Osteoblast (primary cell): ENCODE measurements around the gene SAMMSON. TPM values are rescaled to one million over a fixed set of nuclear protein-coding genes. Genes with fewer than 3 reads are reported as not detected.

Experiments
- DNase-seq: peaks from one replicate; pipeline ENCODE4 v3.0.0; 2011; ENCODE audit warnings: low spot score, mixed read lengths; ENCODE audit not compliant: insufficient read length; ENCODE audit errors: missing footprints
- H2AFZ ChIP-seq: 2 replicates; pipeline ENCODE4 v1.6.0; 2011; ENCODE audit warnings: mild to moderate bottlenecking, low read length
- H3K27ac ChIP-seq: 2 replicates; pipeline ENCODE4 v1.5.1; 2011; ENCODE audit warnings: mild to moderate bottlenecking, low read depth, low read length, moderate library complexity
- H3K27me3 ChIP-seq: 2 replicates; pipeline ENCODE4 v1.6.0; 2012; ENCODE audit warnings: mild to moderate bottlenecking, control low read depth, inconsistent platforms, low read length, moderate library complexity; ENCODE audit not compliant: insufficient read depth
- H3K36me3 ChIP-seq: 2 replicates; pipeline ENCODE4 v1.5.1; 2011; ENCODE audit warnings: mild to moderate bottlenecking, low read length, control low read depth, moderate library complexity; ENCODE audit not compliant: insufficient read depth
- H3K4me1 ChIP-seq: 2 replicates; pipeline ENCODE4 v1.5.1; 2011; ENCODE audit warnings: mild to moderate bottlenecking, low read length, control low read depth, moderate library complexity; ENCODE audit not compliant: insufficient read depth
- H3K4me2 ChIP-seq: 2 replicates; pipeline ENCODE4 v1.6.0; 2011; ENCODE audit warnings: mild to moderate bottlenecking, low read length; ENCODE audit not compliant: insufficient read depth
- H3K4me3 ChIP-seq: fragments of 200-600 bp; sonication (generic); 3 replicates; pipeline ENCODE4 v1.5.1; 2012; ENCODE audit warnings: mild to moderate bottlenecking, low read length, inconsistent platforms; ENCODE audit not compliant: insufficient read depth
- H3K79me2 ChIP-seq: 2 replicates; pipeline ENCODE4 v1.6.0; 2012; ENCODE audit warnings: mild to moderate bottlenecking, low read length, control low read depth, inconsistent platforms; ENCODE audit not compliant: insufficient read depth
- H3K9me3 ChIP-seq: 2 replicates; pipeline ENCODE4 v1.5.1; 2011; ENCODE audit warnings: low read depth, low read length, control low read depth
- H4K20me1 ChIP-seq: 2 replicates; pipeline ENCODE4 v1.6.0; 2012; ENCODE audit warnings: mild to moderate bottlenecking, low read length, control low read depth; ENCODE audit not compliant: insufficient read depth
- total RNA-seq: library from RNA; depleted of rRNA; stranded (reverse); fragments of >200 nt; gene quantifications from 2 replicates; pipeline ENCODE4 v1.2.3, GENCODE V29; 2012
- TF ChIP-seq, protein P1 (sequence below): IDR thresholded peaks from 2 replicates; pipeline ENCODE4 v1.5.1; 2011; ENCODE audit warnings: mild to moderate bottlenecking, low read depth, low read length, moderate library complexity; ENCODE audit errors: extremely low read depth

The SAMMSON gene
- total RNA-seq, 1 donor: not detected

DNA sequence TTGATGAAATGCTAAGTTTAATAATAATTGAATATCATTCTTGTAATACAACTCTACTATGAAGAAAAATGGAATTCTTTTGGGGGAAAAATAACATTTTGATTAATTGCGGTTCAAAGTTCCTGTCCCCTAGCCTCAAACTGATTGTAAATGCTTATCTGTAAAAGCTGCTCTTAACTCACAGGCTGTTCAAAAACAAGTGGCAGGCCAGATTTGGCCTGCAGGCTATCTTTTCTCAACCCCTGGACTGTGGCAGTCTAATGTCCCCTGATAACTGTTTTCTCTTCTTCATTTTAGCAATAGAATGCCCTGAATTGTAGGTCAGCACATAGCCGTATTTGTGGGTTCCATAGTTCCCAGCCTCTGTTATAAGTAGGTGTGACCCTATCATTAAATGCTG lies 23.5 kb upstream of the SAMMSON start:
- H3K27me3 ChIP-seq: no peaks in the 10 kb centered on the region
- H3K4me3 ChIP-seq: no peak overlapping the region
- TF ChIP-seq, protein P1, sequence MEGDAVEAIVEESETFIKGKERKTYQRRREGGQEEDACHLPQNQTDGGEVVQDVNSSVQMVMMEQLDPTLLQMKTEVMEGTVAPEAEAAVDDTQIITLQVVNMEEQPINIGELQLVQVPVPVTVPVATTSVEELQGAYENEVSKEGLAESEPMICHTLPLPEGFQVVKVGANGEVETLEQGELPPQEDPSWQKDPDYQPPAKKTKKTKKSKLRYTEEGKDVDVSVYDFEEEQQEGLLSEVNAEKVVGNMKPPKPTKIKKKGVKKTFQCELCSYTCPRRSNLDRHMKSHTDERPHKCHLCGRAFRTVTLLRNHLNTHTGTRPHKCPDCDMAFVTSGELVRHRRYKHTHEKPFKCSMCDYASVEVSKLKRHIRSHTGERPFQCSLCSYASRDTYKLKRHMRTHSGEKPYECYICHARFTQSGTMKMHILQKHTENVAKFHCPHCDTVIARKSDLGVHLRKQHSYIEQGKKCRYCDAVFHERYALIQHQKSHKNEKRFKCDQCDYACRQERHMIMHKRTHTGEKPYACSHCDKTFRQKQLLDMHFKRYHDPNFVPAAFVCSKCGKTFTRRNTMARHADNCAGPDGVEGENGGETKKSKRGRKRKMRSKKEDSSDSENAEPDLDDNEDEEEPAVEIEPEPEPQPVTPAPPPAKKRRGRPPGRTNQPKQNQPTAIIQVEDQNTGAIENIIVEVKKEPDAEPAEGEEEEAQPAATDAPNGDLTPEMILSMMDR: no peak
- no peak overlapping the region for H3K27ac ChIP-seq
- DNase-seq: no peak
- H3K36me3 ChIP-seq: no peaks in the 10 kb centered on the region
- no peak overlapping the region for H3K4me2 ChIP-seq
- no peak overlapping the region for H2AFZ ChIP-seq
- H3K79me2 ChIP-seq: no peaks in the 10 kb centered on the region
- H3K9me3 ChIP-seq: no peaks in the 10 kb centered on the region
- no peaks in the 10 kb centered on the region for H3K4me1 ChIP-seq
- H4K20me1 ChIP-seq: no peaks in the 10 kb centered on the region

DNA sequence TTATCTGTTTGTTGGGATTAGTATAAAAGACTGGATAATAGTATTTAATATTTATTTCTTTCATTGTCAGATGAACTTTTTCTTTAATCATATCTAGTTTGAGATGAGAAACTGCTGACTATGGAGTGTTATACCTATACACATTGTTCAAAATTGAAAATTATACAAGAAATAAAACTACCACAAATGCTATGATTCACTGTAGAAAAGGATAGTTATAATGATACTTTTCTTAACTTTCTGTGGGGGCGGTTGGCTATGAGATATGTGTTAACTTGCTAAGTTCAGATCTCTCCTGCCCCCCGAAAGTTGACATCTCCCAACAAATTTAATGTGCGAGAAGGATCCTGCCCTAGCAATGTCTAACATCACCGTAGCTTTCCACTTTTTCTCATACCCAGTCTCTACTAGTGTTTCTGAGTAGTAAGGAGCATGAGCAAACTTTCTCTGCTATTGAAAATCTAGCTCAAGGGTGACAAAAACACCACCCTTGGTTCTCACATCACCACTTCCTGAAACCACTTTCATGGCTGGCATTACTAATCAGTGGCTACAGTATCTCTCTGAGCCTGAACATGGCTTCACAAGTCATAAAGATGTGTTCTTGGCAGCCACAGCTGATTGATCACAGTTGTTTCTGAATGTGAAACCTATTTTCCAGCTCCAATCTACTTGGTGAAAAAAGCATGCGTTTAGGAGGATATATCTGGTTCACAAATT lies 15.8 kb upstream of the SAMMSON start:
- no peak for DNase-seq
- Histone ChIP-seq H3K27ac (no peak overlapping the region), H3K36me3 (no peaks in the 10 kb centered on the region), H3K27me3 (no peaks in the 10 kb centered on the region), H2AFZ (no peak overlapping the region), H3K9me3 (no peaks in the 10 kb centered on the region), H3K4me1 (no peaks in the 10 kb centered on the region), H3K4me3 (no peak overlapping the region), H3K79me2 (no peaks in the 10 kb centered on the region), H4K20me1 (no peaks in the 10 kb centered on the region), H3K4me2 (no peak overlapping the region)
- TF ChIP-seq, protein P1: no peak

DNA sequence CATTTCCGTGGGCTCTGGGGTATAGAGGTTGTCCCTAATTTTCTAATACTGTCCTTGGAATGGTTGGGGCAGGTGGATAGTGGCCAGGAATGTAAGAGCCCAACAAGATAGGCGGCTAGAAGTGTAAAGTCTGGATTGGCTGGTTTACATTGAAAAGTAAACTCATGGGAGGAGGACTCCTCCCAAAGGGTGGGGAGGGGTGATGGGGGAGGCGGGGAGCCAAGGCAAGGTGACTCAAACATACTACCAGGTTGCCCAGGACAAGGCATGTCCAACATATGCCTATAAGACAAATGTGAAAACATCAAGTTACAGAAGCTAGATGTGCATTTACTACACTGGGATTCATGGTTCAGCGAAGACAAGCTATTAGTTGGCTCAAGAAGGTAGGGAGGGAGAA lies 14.3 kb upstream of the SAMMSON start:
- no peaks in the 10 kb centered on the region for H4K20me1 ChIP-seq
- H3K27ac ChIP-seq: no peak overlapping the region
- H3K4me1 ChIP-seq: no peaks in the 10 kb centered on the region
- H3K9me3 ChIP-seq: no peaks in the 10 kb centered on the region
- no peaks in the 10 kb centered on the region for H3K79me2 ChIP-seq
- no peak overlapping the region for H2AFZ ChIP-seq
- H3K4me2 ChIP-seq: no peak overlapping the region
- H3K4me3 ChIP-seq: no peak overlapping the region
- no peaks in the 10 kb centered on the region for H3K36me3 ChIP-seq
- TF ChIP-seq, protein P1: no peak
- DNase-seq: no peak
- H3K27me3 ChIP-seq: no peaks in the 10 kb centered on the region

DNA sequence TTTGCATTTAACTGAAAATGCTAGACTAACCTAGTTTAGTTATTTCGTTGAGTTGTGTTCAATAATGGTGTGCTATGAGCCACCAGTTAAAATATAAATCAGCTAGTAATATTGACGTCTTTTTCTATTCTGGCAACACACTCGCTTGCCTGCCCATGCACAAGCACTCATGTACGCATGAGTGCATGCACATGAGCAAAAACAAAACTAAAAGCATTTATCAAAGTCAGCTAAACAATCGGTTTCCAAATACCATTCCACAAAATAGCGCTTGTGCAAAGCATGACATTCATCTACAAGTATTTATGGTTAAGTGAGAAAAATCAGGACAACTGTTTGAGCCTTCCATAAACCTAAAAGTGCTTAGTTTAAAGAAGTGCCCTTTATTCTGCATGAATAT lies 13.1 kb upstream of the SAMMSON start:
- Histone ChIP-seq H4K20me1 (no peaks in the 10 kb centered on the region), H3K4me2 (no peak overlapping the region), H2AFZ (no peak overlapping the region), H3K4me3 (no peak overlapping the region), H3K27me3 (no peaks in the 10 kb centered on the region), H3K9me3 (no peaks in the 10 kb centered on the region), H3K27ac (no peak overlapping the region), H3K79me2 (no peaks in the 10 kb centered on the region), H3K4me1 (no peaks in the 10 kb centered on the region), H3K36me3 (no peaks in the 10 kb centered on the region)
- no peak for DNase-seq
- TF ChIP-seq, protein P1: no peak
